ENCODE results near the gene KBTBD8. TPM values are rescaled to one million over a fixed set of nuclear protein-coding genes. Genes with fewer than 3 reads are reported as not detected.

KBTBD8 gene
- total RNA-seq, 4 donors from 2014 or later = under 0.01 to 4.8 (median 0.20) TPM

DNA sequence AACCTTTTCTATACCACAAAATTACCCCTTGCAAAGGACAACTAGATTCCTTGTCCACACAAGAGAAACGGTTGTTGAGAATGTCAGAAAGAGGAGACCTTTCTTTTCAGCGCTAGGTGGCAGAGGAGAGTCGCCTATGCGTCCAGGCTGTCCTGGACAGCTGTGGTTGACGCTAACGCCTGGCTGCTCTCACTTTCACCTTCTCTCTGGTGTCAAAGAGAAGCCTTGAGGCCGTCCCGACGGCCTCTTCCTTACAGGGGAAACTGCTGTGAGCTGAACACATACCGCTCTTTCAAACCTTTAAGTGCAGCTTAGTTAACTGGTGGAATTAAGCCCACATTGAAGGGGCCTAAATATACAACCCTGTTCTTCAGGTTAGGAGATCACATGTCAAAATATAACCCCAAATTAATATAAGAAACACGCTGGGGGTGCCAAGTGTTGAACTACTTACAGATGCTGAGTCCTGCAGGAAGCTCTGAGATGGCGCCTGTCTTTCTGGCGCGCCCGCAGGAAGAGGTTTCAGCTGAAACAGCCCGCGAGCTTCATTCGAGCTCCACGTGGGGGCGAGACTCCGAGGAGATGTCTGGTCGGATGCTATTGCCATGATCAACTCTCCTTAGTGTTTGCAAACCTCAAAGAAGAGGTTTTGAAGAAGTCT is 26.1 kb upstream of the KBTBD8 start:
- H3K27ac ChIP-seq = no peak overlapping the region
- 9 to 32% methylated on average over 22 of the region's 22 CpGs for WGBS, 2 donors
- peak; percentile 26 to 72 for DNase-seq (ENCODE audit: low spot score in 2 of 2)

DNA sequence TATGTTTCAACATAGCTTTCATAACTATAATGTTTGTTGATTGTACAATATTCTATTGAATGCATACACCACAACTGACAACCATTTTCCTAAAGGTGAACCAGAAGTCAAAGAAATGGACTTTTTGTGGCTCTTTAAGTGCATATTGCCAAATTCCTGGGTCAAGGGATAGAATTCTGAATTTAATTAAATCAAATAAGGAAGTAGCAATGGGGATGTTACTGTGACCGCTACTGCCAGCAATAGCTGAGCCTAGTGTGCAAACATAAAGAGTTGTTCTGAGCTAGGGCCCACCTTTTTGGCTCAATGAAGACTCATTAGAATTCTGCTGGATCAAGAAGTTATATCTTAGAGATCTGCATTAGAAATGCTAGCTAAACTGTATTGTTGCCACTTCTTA is 17.3 kb upstream of the KBTBD8 start:
- Histone ChIP-seq H3K4me3 (no peak overlapping the region), H3K4me1 (no peaks in the 10 kb centered on the region), H3K9me3 (no peaks in the 10 kb centered on the region), H3K27me3 (no peaks in the 10 kb centered on the region), H3K27ac (no peak overlapping the region), H3K36me3 (no peaks in the 10 kb centered on the region)
- 85 to 92% methylated on average over 1 of the region's 1 CpG for WGBS, 2 donors
- DNase-seq (ENCODE audit: low spot score in 2 of 2) = no peak
- TF ChIP-seq EP300 (IDR thresholded peaks at IDR 0.05) (no peak), POLR2A (IDR thresholded peaks at IDR 0.05) (no peak)
- TF ChIP-seq, protein P1, sequence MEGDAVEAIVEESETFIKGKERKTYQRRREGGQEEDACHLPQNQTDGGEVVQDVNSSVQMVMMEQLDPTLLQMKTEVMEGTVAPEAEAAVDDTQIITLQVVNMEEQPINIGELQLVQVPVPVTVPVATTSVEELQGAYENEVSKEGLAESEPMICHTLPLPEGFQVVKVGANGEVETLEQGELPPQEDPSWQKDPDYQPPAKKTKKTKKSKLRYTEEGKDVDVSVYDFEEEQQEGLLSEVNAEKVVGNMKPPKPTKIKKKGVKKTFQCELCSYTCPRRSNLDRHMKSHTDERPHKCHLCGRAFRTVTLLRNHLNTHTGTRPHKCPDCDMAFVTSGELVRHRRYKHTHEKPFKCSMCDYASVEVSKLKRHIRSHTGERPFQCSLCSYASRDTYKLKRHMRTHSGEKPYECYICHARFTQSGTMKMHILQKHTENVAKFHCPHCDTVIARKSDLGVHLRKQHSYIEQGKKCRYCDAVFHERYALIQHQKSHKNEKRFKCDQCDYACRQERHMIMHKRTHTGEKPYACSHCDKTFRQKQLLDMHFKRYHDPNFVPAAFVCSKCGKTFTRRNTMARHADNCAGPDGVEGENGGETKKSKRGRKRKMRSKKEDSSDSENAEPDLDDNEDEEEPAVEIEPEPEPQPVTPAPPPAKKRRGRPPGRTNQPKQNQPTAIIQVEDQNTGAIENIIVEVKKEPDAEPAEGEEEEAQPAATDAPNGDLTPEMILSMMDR (IDR thresholded peaks at IDR 0.05) = no peak

More for the DNA sequence above, 26.1 kb upstream of the KBTBD8 start:
- TF ChIP-seq, protein P1 (IDR thresholded peaks at IDR 0.05) = peak; percentile 62 to 86 (median 74)
- no peak for TF ChIP-seq POLR2A (IDR thresholded peaks at IDR 0.05)
- Histone ChIP-seq H3K9me3 (no peaks in the 10 kb centered on the region), H3K27me3 (no peaks in the 10 kb centered on the region), H3K36me3 (no peaks in the 10 kb centered on the region), H3K4me3 (peak overlapping the region; percentile 0 to 38 (median 23)), H3K4me1 (peaks cover 0 to 5% (median 0%) of the 10 kb centered on the region in 4 donors)

DNA sequence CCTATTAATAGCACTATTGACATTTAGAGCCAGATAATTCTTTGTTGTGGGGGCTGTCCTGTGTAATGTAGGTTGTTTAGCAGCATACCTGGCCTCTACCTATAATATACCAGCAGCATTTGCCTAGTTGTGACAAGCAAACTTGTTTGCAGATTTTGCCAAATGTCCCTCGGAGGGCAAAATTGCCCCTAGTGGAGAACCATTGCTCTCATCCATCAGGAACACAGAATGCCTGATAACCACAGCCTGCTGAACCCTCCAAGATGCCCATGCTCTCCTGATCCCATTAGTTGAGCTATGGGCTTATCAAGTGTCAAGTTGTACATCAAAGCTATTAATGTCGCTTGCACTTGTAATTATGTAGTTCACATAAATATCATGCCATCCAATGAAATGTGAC is 15.0 kb upstream of the KBTBD8 start:
- no peaks in the 10 kb centered on the region for H3K27me3 ChIP-seq
- 78% methylated on average over 2 of the region's 2 CpGs for WGBS, 2 donors
- no peaks in the 10 kb centered on the region for H3K4me1 ChIP-seq
- H3K4me3 ChIP-seq = no peak overlapping the region
- no peaks in the 10 kb centered on the region for H3K36me3 ChIP-seq
- H3K9me3 ChIP-seq = no peaks in the 10 kb centered on the region
- TF ChIP-seq EP300 (IDR thresholded peaks at IDR 0.05) = no peak
- TF ChIP-seq, protein P1 (IDR thresholded peaks at IDR 0.05) = no peak
- no peak for DNase-seq (ENCODE audit: low spot score in 2 of 2)
- no peak overlapping the region for H3K27ac ChIP-seq

DNA sequence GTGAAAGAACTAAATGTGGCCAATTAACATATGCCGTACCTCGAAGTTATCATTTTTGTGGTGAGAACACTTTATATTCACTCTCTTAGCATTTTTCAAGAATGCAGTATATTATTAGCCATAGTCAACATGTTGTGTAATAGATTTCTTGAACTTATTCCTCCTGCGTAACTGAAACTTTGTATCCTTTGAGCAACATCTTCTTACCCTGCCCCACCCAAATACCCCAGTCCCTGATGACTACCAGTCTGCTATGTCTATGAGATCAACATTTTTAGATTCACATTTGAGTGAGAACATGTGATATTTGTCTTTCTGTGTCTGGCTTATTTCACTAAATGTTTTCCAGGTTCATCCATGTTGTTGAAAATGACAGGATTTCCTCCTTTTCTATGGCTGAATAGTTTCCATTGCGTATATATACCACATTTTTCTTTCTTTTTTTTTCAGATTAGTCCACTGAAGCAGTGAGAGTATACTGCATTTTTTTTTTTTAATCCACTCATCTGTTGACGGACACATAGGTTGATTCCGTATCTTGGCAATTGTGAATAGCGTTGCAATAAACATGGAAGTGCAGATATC is 12.7 kb upstream of the KBTBD8 start:
- WGBS, 2 donors = 91 to 92% methylated on average over 7 of the region's 7 CpGs
- Histone ChIP-seq H3K36me3 (no peaks in the 10 kb centered on the region), H3K4me1 (no peaks in the 10 kb centered on the region)

DNA sequence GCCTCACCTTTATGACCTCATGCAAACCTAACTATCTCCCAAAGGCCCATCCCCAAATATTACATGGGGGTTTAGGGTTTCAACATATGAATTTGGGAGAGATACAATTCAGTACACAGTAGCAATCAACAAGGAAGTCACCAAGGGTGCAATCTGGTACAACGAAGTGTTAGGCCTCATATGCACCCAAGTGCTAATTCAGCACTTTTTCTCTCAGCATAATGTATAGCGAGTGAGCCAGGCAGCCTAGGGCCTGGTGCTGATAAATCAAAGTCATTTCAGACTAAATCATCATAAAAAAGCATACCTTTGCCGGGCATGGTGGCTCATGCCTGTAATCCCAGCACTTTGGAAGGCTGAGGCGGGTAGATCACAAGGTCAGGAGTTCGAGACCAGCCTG is 11.7 kb upstream of the KBTBD8 start:
- DNase-seq (ENCODE audit: low spot score in 2 of 2) = no peak
- no peak overlapping the region for H3K27ac ChIP-seq
- H3K36me3 ChIP-seq = no peaks in the 10 kb centered on the region
- TF ChIP-seq, protein P1 (IDR thresholded peaks at IDR 0.05) = no peak
- TF ChIP-seq POLR2A (IDR thresholded peaks at IDR 0.05) = no peak
- no peak for TF ChIP-seq EP300 (IDR thresholded peaks at IDR 0.05)
- WGBS, 2 donors = 86 to 95% methylated on average over 5 of the region's 5 CpGs
- no peaks in the 10 kb centered on the region for H3K27me3 ChIP-seq
- no peak overlapping the region for H3K4me3 ChIP-seq
- H3K4me1 ChIP-seq = no peaks in the 10 kb centered on the region
- no peaks in the 10 kb centered on the region for H3K9me3 ChIP-seq

More for the DNA sequence above, 12.7 kb upstream of the KBTBD8 start:
- TF ChIP-seq, protein P1 (IDR thresholded peaks at IDR 0.05) = no peak
- TF ChIP-seq EP300 (IDR thresholded peaks at IDR 0.05) (no peak), POLR2A (IDR thresholded peaks at IDR 0.05) (no peak)
- no peak overlapping the region for H3K27ac ChIP-seq
- no peaks in the 10 kb centered on the region for H3K9me3 ChIP-seq
- DNase-seq (ENCODE audit: low spot score in 2 of 2) = no peak
- no peak overlapping the region for H3K4me3 ChIP-seq
- no peaks in the 10 kb centered on the region for H3K27me3 ChIP-seq

Measured in tibial nerve (tissue), 4 donors.